GM18505 (cell line): Measurements from ENCODE around the gene RREB1.

Source experiments
- ATAC-seq: cut with Tn5 transposase; IDR thresholded peaks from one replicate; pipeline ENCODE4 v1.9.1; 2021; ENCODE audit not compliant: unreplicated experiment
- POLR2A ChIP-seq: IDR thresholded peaks from 4 replicates; pipeline ENCODE4 v1.6.1; 2011; ENCODE audit warnings: borderline replicate concordance; ENCODE audit not compliant: insufficient read depth, insufficient read length; ENCODE audit errors: extremely low read depth

The RREB1 gene

GRCh38 chr6:7296602-7297001 lies 188.8 kb downstream of the RREB1 start:
- no peak for ATAC-seq
- TF ChIP-seq POLR2A, result no peak

- no peak for TF ChIP-seq POLR2A
- no peak for ATAC-seq
These were observed 190.4 kb downstream of the RREB1 start for GRCh38 chr6:7298113-7298512.

- no peak for TF ChIP-seq POLR2A
- ATAC-seq, result no peak
These were observed 193.2 kb downstream of the RREB1 start for GRCh38 chr6:7300926-7301325.
